D721Med (cell line): ENCODE data around the gene KIAA0319L.

ENCODE experiments used
- DNase-seq: peaks from one replicate; pipeline ENCODE4 v3.0.0; 2011; ENCODE audit warnings: low spot score; ENCODE audit not compliant: insufficient read length
- FAIRE-seq: peaks from 2 replicates; lab custom pipeline; 2011; peaks lifted over from hg19 to GRCh38; lab: Jason Lieb, UNC
- TF ChIP-seq, protein P1 (sequence below): IDR thresholded peaks from 2 replicates; pipeline ENCODE4 v1.5.1; 2012; ENCODE audit warnings: mild to moderate bottlenecking, control low read depth; ENCODE audit not compliant: insufficient read depth; ENCODE audit errors: missing control alignments

KIAA0319L gene

DNA sequence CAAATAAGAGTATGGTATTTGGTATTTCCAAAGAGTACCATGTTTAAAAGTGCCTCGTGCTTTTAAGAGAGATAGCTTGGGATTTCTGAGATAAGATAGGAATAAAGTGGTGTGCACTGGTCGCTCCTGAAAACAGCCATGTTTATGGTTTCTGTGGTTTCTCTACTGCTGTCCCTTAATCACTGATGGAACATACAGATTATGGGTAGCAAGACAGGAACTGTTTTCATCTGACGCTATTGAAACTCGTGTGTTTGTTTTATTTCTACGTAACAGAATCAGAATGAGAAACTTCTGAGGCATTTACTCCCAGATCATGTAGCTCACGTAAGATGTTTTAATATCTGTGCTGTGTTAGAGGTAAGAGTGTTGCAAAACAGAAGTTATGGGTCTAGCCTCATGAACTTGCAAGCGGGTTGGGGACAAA, 126.0 kb downstream of the KIAA0319L start:
- DNase-seq (no peak), FAIRE-seq (no peak)
- TF ChIP-seq, protein P1, sequence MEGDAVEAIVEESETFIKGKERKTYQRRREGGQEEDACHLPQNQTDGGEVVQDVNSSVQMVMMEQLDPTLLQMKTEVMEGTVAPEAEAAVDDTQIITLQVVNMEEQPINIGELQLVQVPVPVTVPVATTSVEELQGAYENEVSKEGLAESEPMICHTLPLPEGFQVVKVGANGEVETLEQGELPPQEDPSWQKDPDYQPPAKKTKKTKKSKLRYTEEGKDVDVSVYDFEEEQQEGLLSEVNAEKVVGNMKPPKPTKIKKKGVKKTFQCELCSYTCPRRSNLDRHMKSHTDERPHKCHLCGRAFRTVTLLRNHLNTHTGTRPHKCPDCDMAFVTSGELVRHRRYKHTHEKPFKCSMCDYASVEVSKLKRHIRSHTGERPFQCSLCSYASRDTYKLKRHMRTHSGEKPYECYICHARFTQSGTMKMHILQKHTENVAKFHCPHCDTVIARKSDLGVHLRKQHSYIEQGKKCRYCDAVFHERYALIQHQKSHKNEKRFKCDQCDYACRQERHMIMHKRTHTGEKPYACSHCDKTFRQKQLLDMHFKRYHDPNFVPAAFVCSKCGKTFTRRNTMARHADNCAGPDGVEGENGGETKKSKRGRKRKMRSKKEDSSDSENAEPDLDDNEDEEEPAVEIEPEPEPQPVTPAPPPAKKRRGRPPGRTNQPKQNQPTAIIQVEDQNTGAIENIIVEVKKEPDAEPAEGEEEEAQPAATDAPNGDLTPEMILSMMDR = no peak

- no peak for FAIRE-seq
- DNase-seq = no peak
- TF ChIP-seq, protein P1 = no peak
Measured at GRCh38 chr1:35430762-35431161, 126.4 kb downstream of the KIAA0319L start.

DNA sequence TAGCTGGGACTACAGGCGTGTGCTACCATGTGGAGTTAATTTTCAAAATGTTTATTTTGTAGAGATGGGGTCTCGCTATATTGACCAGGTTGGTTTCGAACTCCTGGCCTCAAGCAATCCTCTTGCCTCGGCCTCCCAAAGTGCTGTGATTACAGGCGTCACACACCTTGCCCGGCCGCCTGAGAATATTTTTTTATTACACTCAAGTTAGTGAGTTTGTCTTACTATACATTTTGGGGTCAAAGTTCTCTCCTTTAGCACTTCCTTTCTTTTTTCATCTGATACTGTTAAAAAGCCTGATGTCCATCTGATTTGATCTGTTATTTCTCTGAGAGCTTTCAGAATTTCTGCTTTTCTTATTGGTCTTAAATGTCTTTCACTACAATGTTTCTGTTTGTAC, 128.8 kb downstream of the KIAA0319L start:
- DNase-seq = no peak
- FAIRE-seq = no peak
- TF ChIP-seq, protein P1 = no peak

DNA sequence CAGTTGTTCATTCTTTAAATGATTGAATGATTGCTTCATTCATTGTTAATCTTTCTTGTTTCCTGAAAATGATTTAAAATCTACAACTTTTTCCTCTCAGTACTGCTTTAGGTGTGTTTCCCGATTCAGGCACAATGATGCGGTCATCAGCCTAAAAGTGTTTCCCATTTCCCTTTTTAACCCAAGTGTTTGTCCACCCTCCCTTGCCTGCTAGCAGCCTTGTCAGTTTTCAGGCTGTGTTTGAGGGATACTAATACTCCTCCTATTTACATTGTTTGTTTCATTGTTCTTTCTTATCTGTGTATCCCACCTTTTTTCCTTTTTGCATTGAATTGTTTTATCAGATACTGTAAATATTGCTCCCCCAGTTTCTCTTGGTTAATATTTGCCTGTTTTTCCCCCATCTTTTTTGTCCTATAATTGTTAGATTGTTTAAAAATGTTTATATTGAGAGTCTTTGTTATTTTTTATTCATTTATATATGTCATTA, 131.1 kb downstream of the KIAA0319L start:
- DNase-seq (no peak), FAIRE-seq (no peak)
- TF ChIP-seq, protein P1 = no peak

GRCh38 chr1:35408925-35409324, 148.3 kb downstream of the KIAA0319L start:
- FAIRE-seq (no peak), DNase-seq (no peak)

DNA sequence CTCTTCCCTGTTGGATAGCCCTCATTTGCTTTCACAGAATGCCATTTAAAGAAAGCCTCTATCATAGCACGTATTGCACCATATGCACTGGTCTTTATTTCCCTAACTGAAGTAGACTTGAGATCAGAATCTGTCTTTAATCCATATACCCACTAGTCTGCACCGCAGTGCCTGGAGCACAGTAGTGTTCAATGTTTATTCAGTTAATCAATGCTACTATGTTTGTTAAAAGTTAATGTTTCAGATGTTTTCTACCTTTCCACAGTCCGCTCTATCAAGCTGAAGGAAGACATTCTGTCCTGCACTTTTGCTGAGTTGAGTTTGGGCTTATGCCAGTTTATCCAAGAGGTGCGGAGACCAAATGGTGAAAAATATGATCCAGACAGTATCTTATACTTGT, 149.5 kb downstream of the KIAA0319L start:
- TF ChIP-seq, protein P1 = no peak
- no peak for DNase-seq
- FAIRE-seq = no peak

More at GRCh38 chr1:35408925-35409324, 148.3 kb downstream of the KIAA0319L start:
- TF ChIP-seq, protein P1 = no peak

GRCh38 chr1:35406103-35406502, 151.1 kb downstream of the KIAA0319L start:
- TF ChIP-seq, protein P1 = no peak
- no peak for FAIRE-seq

More at GRCh38 chr1:35406103-35406502, 151.1 kb downstream of the KIAA0319L start:
- DNase-seq = no peak
